Duodenal mucosa (tissue), 2 donors: ENCODE measurements around the gene WDR18.

Experiments used
- H3K27ac ChIP-seq: one replicate; pipeline ENCODE4 v1.7.0; 2013; ENCODE audit warnings: low read depth, low read length
- H3K27me3 ChIP-seq, 2 donors: one replicate each; pipeline ENCODE4 v1.7.0; 2013; ENCODE audit warnings: low read length in 2 of 2, control low read depth in 1 of 2; ENCODE audit not compliant: insufficient read depth in 2 of 2, control insufficient read depth in 1 of 2
- H3K36me3 ChIP-seq, 2 donors: one replicate each; pipeline ENCODE4 v1.7.0; 2013; ENCODE audit warnings: low read length in 2 of 2, control low read depth in 1 of 2; ENCODE audit not compliant: insufficient read depth in 2 of 2, control insufficient read depth in 1 of 2
- H3K4me1 ChIP-seq, 2 donors: one replicate each; pipeline ENCODE4 v1.7.0; 2013; ENCODE audit warnings: low read length in 2 of 2, control low read depth in 1 of 2; ENCODE audit not compliant: insufficient read depth in 2 of 2, control insufficient read depth in 1 of 2
- H3K4me3 ChIP-seq, 2 donors: one replicate each; pipeline ENCODE4 v1.7.0; 2013; ENCODE audit warnings: low read length in 2 of 2, low read depth in 1 of 2
- H3K9ac ChIP-seq, 2 donors: one replicate each; pipeline ENCODE4 v1.7.0; 2013; ENCODE audit warnings: low read length in 2 of 2, low read depth in 1 of 2
- H3K9me3 ChIP-seq, 2 donors: one replicate each; pipeline ENCODE4 v1.7.0; 2013; ENCODE audit warnings: low read length in 2 of 2, control low read depth in 1 of 2; ENCODE audit not compliant: control insufficient read depth in 1 of 2

Gene WDR18, protein sequence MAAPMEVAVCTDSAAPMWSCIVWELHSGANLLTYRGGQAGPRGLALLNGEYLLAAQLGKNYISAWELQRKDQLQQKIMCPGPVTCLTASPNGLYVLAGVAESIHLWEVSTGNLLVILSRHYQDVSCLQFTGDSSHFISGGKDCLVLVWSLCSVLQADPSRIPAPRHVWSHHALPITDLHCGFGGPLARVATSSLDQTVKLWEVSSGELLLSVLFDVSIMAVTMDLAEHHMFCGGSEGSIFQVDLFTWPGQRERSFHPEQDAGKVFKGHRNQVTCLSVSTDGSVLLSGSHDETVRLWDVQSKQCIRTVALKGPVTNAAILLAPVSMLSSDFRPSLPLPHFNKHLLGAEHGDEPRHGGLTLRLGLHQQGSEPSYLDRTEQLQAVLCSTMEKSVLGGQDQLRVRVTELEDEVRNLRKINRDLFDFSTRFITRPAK

DNA sequence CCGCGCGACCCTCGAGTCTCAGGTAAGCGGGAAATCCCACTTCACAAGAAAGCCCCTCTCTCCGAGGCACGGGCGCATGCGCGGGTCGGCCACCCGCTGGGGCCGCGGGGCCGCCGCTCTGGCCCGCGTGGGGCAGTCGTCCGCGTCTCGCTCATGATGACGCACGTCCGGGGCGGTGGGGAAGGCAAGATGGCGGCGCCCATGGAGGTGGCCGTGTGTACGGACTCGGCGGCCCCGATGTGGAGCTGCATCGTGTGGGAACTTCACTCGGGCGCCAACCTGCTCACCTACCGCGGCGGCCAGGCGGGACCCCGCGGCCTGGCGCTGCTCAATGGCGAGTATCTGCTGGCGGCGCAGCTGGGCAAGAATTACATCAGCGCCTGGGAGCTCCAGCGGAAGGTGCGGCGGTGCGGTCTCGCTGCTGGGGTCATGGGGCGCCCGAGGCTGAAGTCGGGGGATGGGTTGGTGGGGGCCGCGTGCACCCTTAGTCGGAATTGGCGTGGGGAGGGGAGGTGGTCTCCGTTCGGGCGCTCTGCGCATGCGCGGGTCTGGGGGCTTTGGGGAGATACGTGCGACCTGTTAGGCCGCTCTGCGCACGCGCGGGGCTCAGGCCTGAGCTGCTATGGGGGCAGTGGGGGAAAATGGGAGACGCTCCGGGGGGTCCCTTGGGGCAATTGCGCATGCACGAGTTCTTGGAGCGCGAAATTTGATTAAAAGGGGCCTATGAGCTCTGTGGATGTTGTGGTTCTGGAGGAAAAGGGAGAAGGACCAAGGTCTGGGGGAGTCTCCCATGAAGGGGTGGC lies at the start of gene WDR18:
Gene WDR18, plus strand, starts transcription at position 181 of the 803 bp plus-strand sequence. Its CDS starts 9 bp downstream, at position 190.
- H3K27me3 ChIP-seq = no peaks in the 10 kb centered on the region
- peak within 1 kb of the TSS; percentile 78 for H3K27ac ChIP-seq
- peak within 1 kb of the TSS; percentile 86 to 91 for H3K4me3 ChIP-seq
- no peaks in the 10 kb centered on the region for H3K9me3 ChIP-seq
- peaks cover 9 to 12% of the 10 kb centered on the region in 2 donors for H3K4me1 ChIP-seq
- H3K9ac ChIP-seq = peak within 1 kb of the TSS; percentile 76 to 81
- peaks cover 0 to 16% of the 10 kb centered on the region in 2 donors for H3K36me3 ChIP-seq

DNA sequence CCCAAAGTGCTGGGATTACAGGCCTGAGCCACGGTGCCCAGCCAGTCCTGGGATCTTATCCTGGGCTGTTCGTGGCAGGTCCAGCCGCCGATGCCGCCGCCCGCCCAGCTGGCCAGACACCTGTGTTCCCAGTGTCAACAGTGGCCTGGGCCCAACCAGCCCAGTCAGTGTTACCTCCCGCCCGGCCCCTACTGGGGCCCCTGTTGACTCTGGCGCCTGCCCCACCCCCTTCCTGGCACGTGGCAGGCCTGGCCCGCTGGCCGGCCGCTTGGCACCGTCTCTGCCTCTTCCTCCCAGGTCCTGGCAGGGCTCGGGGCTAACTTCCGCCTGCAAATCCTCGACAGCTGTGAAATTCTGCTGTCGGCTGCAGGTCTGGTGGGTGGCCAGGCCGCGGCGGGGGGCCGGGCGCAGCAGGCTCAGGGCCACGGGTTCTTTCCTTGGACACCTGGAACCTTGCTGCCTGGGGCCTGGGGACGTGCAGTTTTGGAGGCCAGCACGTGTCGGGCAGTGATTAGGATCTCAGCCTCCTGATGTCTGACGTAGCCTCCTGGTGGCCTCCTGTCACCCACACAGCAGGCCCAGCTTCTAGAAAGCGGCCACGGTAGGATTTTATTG lies 49.2 kb upstream of the WDR18 start:
- no peaks in the 10 kb centered on the region for H3K9me3 ChIP-seq
- no peaks in the 10 kb centered on the region for H3K27me3 ChIP-seq
- H3K27ac ChIP-seq = peak overlapping the region; percentile 10
- peaks cover 16 to 28% of the 10 kb centered on the region in 2 donors for H3K4me1 ChIP-seq
- no peak overlapping the region for H3K4me3 ChIP-seq
- H3K36me3 ChIP-seq = no peaks in the 10 kb centered on the region
- no peak overlapping the region for H3K9ac ChIP-seq

DNA sequence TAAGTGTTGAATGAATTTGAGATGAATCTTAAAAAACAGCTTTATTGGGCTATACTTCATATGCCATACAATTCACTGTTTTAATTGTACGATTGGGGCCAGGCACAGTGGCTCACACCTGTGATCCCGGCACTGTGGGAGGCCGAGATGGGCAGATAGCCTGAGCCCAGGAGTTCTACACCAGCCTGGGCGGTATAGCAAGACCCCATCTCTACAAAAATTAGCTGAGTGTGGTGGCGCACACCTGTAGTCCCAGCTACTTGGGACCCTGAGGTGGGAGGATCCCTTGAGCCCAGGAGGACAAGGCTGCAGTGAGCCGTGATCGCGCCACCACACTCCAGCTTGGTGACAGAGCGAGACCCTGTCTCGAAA lies 48.0 kb upstream of the WDR18 start:
- Histone ChIP-seq H3K9me3 (no peaks in the 10 kb centered on the region), H3K36me3 (no peaks in the 10 kb centered on the region), H3K9ac (no peak overlapping the region), H3K4me1 (peaks cover 24 to 35% of the 10 kb centered on the region in 2 donors), H3K27ac (no peak overlapping the region), H3K27me3 (no peaks in the 10 kb centered on the region), H3K4me3 (no peak overlapping the region)

DNA sequence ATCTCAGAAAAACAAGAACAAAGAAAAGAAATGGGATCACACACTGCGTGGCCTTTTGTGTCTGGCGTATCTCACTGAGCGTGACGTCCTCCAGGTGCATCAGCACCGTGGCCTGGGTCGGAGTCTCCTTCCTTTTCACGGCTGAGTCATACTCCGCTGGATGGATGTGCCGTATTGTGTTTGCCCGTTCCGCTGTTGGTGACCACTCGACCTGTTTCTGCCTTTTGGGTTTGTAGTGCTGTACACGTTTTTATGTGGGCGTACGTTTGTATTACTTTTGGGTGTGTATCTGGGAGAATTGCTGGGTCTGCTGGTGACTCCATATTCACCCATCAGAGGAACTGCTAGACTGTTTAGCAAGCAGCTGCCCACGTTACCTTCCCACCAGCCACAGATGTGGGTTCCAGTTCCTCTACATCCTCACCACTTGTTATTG lies 46.9 kb upstream of the WDR18 start:
- no peak overlapping the region for H3K27ac ChIP-seq
- H3K36me3 ChIP-seq = no peaks in the 10 kb centered on the region
- H3K9ac ChIP-seq = no peak overlapping the region
- no peak overlapping the region for H3K4me3 ChIP-seq
- no peaks in the 10 kb centered on the region for H3K27me3 ChIP-seq
- no peaks in the 10 kb centered on the region for H3K9me3 ChIP-seq
- peaks cover 33 to 44% of the 10 kb centered on the region in 2 donors for H3K4me1 ChIP-seq

DNA sequence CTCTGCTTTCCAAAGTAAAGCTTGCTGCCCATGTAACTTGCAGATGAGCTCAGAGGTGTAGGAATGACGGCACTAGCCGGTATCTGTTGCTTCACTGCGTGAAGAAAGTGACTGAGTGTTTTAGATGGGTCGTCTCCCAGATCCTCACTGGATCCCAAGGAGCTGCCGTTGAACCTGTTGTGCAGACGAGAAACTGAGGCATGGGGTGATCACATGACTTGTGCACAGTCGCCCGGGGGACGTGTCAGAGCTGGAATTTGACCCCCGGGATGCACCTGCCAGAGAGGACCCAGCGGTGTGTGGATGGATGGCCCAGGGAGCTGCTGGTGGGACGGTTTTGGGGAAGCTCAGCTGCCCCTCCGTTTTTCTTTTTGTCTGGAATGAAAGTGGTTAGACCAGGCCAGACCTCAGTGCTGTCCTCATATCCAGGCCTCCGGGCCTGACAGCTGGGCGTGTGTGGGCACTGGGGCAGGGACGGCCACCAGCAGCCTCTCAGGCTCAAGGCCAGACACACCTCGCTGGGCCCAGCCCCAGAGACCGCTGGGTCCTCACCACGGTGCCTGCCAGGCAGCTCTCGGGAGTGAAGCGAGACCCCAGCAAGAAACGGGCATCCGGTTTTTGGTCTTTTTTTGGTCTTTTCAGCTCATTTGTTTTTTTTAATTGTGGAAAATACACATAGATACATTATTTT lies 45.8 kb upstream of the WDR18 start:
- H3K4me1 ChIP-seq = peaks cover 33 to 36% of the 10 kb centered on the region in 2 donors
- no peaks in the 10 kb centered on the region for H3K27me3 ChIP-seq
- no peaks in the 10 kb centered on the region for H3K36me3 ChIP-seq
- H3K4me3 ChIP-seq = no peak overlapping the region
- H3K9me3 ChIP-seq = no peaks in the 10 kb centered on the region
- H3K27ac ChIP-seq = no peak overlapping the region
- no peak overlapping the region for H3K9ac ChIP-seq

DNA sequence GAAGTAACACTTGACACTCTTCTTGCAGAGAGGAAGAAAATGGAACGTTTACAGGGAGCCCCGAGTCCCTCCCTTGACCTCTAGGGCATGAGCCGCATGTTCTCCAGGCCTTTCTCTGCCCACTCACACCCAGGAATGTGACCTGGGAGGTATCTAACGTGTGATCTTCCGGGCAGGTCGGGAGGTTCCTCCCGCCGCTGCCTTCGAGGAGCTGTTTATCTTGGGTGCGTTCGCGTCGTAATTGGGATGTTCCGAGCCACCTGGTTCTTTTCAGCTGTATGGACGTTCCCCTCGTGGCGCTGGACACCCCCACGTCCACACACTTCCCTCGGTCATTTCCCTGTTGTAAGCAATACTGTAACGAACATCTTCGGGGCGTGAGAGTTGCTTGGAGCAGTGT lies 44.7 kb upstream of the WDR18 start:
- Histone ChIP-seq H3K27ac (no peak overlapping the region), H3K27me3 (no peaks in the 10 kb centered on the region), H3K9ac (no peak overlapping the region), H3K4me1 (peaks cover 32 to 39% of the 10 kb centered on the region in 2 donors), H3K4me3 (no peak overlapping the region), H3K9me3 (no peaks in the 10 kb centered on the region), H3K36me3 (no peaks in the 10 kb centered on the region)

DNA sequence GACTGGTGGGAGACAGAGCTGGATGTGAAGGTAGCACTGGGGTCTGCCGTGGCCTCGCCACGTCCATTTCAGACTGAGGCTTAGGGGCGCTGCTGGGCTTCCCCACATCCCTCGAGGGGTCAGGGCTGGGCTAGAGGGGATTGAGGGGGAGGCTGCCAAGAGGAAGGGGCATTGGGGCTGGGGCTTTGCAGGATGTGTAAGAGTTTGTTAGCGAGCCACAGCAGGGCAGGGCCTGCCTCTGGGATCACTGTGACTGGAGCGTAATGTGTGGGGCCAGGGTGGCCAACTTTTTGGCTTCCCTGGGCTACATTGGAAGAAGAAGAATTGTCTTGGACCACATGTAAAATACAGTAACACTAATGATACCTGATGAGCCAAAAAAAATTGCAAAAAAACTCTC lies 44.2 kb upstream of the WDR18 start:
- H3K36me3 ChIP-seq = no peaks in the 10 kb centered on the region
- no peaks in the 10 kb centered on the region for H3K9me3 ChIP-seq
- no peak overlapping the region for H3K27ac ChIP-seq
- H3K4me1 ChIP-seq = peaks cover 32 to 39% of the 10 kb centered on the region in 2 donors
- no peaks in the 10 kb centered on the region for H3K27me3 ChIP-seq
- peak overlapping the region; percentile 25 to 43 for H3K9ac ChIP-seq
- peak overlapping the region in 1 of 2 donors; percentile 36 for H3K4me3 ChIP-seq

DNA sequence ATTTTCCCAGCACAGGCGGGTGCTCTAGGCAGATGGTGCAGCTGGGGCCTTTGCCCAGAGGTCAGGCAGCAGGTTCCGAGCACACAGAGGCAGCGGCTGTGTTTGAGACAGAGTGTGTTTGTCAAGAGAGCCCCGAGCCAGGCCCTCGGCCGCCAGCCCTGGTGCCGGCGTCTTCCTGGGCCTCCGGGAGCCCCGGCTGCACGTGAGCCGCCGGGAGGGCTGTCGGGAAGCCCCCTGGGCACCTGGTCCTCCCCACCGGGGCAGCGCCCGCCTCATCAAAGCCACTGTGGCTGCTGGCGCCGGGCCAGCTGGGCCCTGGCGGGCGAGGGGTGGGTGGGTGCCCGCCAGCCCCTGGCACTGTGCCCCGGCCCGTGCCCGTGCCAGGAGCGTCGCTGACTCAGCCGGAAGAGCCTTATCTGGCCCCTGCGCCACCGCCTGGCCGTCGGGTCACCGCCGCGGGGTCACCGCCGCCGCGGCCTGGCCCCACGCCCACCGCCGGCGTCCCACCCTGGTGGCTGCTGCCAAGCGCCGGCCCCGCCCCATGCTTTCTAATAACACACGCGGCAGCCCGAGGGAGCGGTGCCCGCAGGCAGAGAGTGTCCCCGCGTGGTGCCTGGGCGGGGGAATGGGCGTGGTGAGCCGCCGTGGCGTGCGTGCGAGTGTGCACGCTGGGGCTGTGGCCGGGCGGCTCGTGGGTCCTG lies 43.4 kb upstream of the WDR18 start:
- peaks cover 32 to 38% of the 10 kb centered on the region in 2 donors for H3K4me1 ChIP-seq
- no peaks in the 10 kb centered on the region for H3K27me3 ChIP-seq
- no peaks in the 10 kb centered on the region for H3K36me3 ChIP-seq
- H3K9me3 ChIP-seq = no peaks in the 10 kb centered on the region
- peak overlapping the region; percentile 48 to 60 for H3K4me3 ChIP-seq
- H3K27ac ChIP-seq = peak overlapping the region; percentile 62
- peak overlapping the region; percentile 25 to 43 for H3K9ac ChIP-seq
